CD4-positive, alpha-beta T cell treated with Interleukin-4 for 4 hours (primary cell): ENCODE data around the gene TMEM63B.
A peak's percentile ranks its signal among the peaks of the same experiment; 100 is the strongest.
"Not testable (repeated sequence)": the region's sequence is repeated elsewhere in the genome, so short reads cannot be mapped to it uniquely, and the experiment has no call there.

Experiments
- DNase-seq: peaks from one replicate; pipeline ENCODE4 v3.0.0-alpha.2; 2020

The TMEM63B gene

GRCh38 chr6:44094403-44095242, 32.7 kb upstream of the TMEM63B start:
- no peak for DNase-seq

DNA sequence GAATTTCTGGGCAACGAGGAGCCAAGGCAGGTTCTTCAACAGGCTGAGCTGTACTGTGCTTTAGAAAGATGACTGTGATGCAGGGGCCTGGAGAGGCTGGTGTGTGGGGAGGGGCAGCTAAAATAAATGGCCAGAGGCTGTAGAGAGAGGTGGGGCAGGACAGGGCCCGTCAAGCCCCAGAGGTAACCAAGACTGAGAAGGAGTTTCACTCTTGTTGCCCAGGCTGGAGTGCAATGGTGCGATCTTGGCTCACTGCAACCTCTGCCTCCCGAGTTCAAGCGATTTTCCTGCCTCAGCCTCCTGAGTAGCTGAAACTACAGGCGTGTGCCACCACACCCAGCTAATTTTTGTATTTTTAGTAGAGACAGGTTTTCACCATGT, 32.1 kb upstream of the TMEM63B start:
- DNase-seq: not testable (repeated sequence)

DNA sequence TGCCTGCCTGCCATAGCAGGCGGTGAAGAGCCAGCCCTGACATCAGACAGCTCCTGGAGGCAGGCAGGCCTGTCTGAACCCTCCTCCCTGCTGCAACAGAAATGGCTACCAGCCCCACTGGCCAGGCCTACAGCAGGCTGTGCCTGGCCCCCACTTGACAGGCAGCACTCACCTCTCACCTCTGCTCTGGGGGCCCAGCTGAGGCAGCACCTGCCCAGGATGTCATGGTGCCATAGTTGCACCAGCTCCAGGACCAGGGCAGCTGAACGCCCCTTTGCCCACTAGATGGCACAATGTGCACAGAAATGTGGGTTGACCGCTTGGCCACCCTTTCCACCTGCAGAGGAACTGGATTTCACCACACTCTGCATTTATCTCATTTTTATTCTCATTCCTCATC, 30.7 kb upstream of the TMEM63B start:
- peak; percentile 75 for DNase-seq

- DNase-seq: no peak
Observed at GRCh38 chr6:44097782-44098317, 29.5 kb upstream of the TMEM63B start.

DNA sequence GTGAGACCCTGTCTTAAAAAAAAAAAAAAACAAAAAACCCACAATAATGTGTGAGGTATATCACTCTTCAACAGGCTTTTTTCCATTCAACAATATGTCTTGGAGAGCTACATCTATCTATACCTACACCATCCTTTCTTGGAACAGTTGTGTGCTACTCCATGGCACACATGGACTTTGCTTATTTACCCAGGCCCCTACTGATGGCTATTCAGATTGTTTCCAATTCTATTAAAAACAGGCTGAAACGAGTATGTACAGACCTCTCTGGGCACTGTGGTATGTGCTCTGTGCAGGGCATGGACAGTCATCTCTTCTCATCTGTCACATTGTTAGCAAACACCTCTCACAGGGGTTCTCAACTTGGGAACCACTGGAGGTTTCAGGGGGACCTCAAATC, 28.2 kb upstream of the TMEM63B start:
- no peak for DNase-seq

DNA sequence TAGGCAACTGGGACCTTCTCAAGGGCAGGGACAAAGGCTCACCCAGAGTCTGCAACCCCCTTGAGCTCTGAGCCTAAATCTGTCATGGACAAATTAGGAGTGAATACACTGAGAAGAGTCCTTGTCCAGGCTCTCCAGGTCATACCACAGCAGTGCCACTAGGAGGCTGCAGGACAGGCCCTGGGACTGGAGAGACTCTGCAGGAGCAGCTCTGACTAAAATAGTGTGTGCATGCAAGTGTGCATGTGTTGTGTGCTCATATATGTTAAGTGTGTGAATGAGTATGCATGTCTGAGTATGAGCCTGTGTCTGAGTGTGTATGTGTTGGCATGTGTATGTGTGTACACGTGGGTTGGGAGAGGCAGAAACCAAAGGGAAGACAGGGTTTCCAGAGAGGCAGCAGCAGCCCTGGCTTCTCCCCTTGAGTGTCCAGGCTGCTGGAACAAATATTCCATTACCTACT, 27.2 kb upstream of the TMEM63B start:
- peak; percentile 4 for DNase-seq

- no peak for DNase-seq
Observed at GRCh38 chr6:44101832-44102231, 25.5 kb upstream of the TMEM63B start.

GRCh38 chr6:44102527-44102926, 24.8 kb upstream of the TMEM63B start:
- no peak for DNase-seq

- DNase-seq: no peak
Observed at GRCh38 chr6:44104481-44105021, 22.8 kb upstream of the TMEM63B start.

DNA sequence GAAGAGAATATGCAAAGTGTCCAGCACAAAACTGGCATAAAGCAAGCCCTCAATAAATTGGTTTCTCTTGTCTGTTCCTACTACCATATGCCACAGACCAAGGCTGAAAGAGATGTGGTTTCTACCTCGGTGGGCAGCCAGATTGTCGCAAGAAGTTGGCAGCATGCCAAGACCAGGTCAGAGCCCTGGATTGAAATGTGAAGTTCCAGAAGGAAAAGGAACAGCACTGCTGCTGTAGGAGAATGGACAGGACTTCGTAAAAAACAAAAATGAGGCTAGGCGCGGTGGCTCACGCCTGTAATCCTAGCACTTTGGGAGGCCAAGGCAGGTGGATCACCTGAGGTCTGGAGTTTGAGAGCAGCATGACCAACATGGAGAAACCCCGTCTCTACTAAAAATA, 22.2 kb upstream of the TMEM63B start:
- no peak for DNase-seq

GRCh38 chr6:44105993-44106740, 21.2 kb upstream of the TMEM63B start:
- no peak for DNase-seq

DNA sequence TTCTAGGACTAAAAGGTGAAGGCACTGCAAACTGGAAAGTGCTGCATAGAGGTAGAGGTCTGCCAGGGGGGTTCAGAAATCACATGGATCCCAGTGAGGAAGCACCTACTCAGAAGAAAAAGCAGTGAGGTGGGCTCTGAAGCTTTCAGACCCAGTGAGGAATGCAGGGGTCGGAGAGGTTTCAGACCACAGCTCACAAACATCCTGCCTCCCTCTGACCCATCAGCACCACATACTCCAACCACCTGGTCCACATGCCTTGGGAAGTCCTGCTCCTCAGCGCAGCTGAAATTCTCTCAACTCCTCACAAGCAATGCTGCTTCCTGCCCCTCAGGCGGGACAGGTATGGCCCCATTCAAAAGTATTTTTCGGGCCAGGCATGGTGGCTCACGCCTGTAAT, 20.3 kb upstream of the TMEM63B start:
- DNase-seq: no peak

- DNase-seq: no peak
Observed at GRCh38 chr6:44108471-44108870, 18.9 kb upstream of the TMEM63B start.

DNA sequence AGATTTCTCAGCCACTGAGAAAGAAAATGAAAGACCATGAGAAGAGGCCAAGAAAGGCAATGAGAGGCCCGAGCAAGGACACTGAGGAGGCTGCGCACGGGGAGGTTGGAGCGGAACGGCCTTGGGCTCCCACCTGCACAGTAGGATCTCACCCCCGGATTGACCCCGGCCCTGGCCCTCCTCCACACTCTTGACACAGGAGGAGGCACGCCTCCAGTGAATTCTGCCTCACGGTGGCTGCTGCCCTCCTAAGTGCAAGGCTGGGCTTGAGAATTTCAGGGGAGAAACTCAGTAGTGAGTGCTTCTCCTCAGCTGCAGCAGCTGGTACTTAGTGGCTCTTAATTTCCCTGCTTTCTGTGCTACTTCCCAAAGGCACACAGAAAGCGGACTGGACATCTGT, 18.1 kb upstream of the TMEM63B start:
- no peak for DNase-seq

- no peak for DNase-seq
Observed at GRCh38 chr6:44110005-44110676, 17.2 kb upstream of the TMEM63B start.

DNA sequence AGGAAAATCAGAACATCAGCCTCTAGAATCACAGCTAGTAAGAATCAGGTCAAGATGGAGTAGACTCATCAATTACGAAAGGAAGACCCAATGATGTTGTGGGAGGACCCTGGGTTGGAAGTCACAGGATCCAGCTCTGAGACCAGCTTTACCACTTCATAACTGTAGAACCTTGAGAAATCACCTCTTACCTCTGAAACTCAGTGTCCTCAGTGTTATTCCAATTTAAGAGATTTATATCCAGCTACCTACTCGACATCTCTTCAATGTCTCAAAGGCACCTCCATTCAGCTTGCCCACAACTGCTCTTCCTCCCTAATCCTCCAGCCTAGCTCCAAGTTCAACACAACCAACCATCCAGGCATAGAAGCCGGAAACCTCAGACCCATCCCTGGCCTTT, 16.4 kb upstream of the TMEM63B start:
- no peak for DNase-seq

- no peak for DNase-seq
Observed at GRCh38 chr6:44111434-44112417, 15.6 kb upstream of the TMEM63B start.

- DNase-seq: no peak
Observed at GRCh38 chr6:44113414-44113813, 13.9 kb upstream of the TMEM63B start.

GRCh38 chr6:44115866-44116265, 11.5 kb upstream of the TMEM63B start:
- no peak for DNase-seq

DNA sequence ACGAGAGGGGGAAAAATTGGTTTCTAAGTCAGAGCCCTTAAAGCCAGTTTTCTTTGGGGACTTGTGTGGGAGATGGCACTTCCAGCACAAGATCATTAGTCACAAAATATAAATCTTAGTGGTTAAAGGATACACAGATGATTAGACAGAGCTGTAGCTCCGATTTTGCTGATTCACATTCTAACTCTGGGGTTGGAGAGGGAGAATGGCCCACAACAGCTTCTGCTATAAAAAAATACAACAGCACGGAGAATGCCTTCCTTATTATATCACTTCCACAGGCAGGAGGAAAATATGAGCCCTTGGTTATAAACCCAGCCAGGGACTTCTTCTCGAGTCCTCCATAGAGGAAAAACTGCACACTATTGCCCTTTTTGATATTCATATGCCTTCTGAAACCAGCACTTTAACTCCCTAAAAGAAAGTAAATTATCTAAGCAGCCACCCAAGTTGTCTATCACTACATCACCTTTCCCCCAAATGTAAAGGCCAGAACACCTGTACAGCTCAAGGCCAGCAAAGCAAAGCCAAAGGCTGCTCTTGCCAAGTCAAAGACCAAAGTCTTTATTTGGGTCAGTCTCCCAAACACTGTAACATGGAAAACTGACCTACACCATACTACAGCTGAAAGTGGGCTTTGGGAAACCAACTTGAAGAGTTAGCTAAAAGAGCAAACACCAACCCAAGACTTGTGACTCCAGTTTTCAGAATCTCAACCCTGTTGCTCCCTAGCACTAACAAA, 10.5 kb upstream of the TMEM63B start:
- no peak for DNase-seq
